ENCODE measurements around the gene CALML6.
"Not testable (repeated sequence)": the region's sequence is repeated elsewhere in the genome, so short reads cannot be mapped to it uniquely, and the experiment has no call there.

CALML6 gene

GRCh38 chr1:1926886-1927660, 12.0 kb downstream of the CALML6 start:
- no peak for DNase-seq

DNA sequence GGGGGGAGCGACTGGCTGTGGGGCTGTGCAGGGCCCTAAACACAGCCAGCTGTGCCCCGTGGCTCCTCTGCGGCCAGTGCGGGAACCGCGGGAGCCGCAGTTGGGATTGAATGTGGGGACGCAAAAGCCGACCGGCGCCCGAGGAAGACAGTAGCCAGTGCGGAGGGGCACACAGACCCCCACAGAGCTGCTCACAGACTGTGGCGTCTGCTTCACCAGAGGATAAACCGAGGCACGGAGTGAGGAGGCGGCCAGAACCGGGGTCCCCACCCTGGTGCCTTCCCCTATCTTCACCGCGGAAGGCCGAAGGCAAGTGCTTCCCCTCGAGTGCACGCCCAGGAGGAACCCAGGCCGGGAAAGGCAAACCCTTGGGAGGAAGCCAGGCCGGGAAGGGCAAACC, 12.7 kb downstream of the CALML6 start:
- no peak for DNase-seq

DNA sequence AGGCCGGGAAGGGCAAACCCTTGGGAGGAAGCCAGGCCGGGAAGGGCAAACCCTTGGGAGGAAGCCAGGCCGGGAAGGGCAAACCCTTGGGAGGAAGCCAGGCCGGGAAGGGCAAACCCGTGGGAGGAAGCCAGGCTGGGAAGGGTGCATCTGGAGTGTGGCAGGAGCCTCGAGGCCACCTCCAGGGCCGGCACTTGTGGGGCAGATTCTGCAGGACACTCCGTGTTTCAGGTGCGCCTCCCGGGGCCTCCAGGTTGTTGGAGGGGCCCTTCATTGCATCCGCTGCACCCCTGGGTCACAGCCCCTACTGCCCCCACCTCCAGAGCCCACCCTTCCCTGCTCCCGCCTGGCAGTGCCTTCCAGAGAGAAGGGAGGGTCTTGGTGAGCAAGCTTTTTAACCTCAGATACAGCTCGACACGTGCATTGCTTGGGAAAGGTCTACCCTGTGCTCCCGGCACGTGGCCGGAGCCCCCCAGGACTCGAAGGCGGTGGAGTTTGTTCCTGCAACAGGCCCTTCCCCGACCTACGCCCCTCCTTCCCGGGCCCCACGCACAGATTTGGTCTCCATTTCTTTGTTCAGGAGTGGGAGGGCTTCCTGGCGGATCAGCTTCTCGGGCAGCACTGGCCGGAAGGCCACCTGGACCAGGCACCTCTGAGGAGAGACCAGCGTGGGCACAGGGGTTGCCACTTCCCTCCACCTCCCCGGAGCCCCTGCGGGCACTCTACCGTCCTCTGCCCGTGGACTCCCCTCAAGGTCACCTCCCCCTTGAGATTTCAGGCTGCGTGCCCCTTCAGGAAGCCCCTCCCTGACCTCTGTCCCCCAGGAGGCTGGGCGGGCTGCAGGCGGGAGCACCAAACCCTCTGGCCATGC, 13.4 kb downstream of the CALML6 start:
- DNase-seq: no peak

DNA sequence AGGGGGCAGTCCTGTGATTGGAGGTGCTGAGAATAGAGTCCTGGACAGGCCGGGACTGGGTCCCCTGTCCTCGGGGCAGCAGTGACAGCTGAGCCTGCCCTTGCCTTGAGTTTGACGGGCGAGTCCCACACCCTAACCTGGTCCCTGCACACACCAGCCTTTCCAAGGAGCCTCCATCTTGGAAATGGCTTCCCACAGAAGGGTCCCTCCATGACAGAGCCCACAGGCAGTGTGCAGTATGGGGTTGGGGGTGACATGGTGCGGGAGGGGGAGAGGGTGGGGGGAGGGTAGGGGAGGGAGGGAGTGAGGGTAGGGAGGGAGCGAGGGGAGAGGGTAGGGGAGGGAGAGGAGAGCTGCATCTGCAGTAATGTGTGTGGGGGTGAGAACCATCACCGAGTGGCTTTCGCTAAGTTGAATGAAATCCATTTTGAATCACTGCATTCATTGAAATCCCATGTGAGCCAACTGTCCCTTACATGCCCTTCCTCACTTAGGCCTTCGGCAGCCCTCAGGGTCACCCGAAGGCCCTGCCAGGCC, 14.1 kb downstream of the CALML6 start:
- no peak for DNase-seq

GRCh38 chr1:1929639-1930545, 14.8 kb downstream of the CALML6 start:
- no peak for DNase-seq

GRCh38 chr1:1934848-1935247, 19.8 kb downstream of the CALML6 start:
- DNase-seq: not testable (repeated sequence)

DNA sequence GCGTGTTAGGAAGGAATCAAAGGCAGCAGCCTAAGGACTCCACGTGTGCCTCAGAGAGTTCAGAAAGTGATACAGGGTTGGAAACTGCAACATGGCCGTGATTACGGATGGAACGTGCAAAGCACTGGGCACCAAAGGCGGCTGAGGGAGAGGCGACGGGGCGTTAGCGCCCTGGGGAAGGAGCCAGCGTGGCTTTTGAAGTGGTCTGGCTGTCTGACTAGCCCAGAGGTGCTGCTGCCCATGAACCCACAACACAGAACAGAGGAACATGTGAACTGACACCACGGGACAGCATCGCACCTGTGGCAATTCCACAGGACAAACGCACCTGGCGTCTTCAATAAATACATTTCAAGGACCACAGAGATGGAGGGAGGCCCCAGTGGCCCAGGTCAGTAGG, 22.0 kb downstream of the CALML6 start:
- DNase-seq: no peak

DNA sequence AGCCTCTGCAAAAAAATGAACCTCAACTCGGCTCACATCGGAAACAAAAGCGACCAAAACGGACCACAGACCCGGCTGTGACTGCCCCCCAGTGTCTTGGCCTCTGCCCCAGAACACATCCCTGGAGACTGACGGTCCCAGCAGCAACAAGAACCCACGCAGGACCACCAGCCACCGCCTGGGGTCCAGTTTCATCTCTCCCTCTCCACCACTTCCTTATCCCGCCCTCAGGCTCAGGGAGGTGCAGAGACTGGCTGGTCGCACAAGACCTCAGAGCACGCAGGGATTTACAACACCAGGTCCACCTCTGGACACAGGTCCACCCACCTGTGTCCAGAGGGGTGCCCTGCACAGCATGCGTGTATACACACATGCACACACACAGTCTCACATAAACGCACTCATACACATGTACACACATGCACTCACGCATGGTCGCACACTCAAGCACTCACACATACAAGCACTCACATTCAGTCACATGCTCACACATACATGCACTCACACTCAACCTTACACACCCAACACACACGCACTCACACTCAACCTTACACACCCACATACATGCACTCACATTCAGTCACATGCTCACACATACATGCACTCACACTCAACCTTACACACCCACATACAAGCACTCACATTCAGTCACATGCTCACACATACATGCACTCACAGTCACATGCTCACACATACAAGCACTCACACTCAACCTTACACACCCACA, 22.7 kb downstream of the CALML6 start:
- DNase-seq: no peak

- DNase-seq: no peak
Observed at GRCh38 chr1:1938276-1938573, 23.2 kb downstream of the CALML6 start.

DNA sequence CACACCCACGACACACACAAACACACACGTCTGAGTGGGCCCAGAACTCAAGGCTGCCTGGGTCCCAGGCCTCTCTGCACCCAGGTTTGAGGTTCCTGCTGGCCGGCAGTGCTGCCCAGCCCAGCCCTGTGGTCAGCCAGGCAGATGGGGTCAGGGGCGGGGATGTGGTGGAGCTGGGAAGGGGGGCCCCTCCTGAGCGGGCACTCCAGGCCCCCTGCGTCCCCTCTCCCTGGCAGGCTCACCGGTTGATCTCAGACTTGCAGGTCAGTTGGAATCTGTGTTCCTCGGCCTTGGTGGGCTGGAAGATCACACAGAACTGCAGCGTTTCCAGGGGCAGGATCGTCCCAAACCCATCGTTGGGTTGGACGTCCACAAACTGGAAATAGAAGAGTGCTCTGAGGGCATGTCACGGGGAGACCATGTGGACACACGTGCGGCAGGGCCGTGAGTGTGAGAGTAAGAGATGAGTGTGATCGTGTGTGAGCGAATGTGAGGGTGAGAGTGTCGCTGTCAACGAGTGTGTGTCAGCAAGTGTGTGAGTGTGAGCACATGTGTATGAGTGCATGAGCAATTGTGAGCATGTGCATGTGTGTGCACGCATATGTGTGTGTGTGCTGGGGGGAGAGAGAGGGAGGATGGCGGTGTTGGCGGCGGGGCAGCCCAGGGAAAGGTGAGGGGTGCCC, 23.7 kb downstream of the CALML6 start:
- no peak for DNase-seq

GRCh38 chr1:1939296-1940122, 24.4 kb downstream of the CALML6 start:
- DNase-seq: no peak

DNA sequence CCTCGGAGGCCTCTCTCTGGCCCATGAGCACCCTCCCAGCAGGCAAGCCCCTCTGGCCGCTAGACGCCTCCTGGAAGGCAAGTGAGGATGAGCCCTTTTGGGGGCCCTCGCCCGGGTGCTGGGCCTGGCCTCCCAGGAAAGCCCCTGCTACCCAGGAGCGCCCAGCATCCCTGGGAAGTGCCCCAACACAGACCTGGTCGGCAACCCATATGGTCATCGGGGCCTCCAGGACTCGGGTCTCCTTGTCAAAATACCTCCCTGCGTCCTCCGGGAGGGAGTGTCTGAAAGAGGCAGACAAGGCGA, 25.0 kb downstream of the CALML6 start:
- DNase-seq: no peak

GRCh38 chr1:1941211-1941841, 26.3 kb downstream of the CALML6 start:
- no peak for DNase-seq

- DNase-seq: no peak
Observed at GRCh38 chr1:1941868-1942752, 27.1 kb downstream of the CALML6 start.

DNA sequence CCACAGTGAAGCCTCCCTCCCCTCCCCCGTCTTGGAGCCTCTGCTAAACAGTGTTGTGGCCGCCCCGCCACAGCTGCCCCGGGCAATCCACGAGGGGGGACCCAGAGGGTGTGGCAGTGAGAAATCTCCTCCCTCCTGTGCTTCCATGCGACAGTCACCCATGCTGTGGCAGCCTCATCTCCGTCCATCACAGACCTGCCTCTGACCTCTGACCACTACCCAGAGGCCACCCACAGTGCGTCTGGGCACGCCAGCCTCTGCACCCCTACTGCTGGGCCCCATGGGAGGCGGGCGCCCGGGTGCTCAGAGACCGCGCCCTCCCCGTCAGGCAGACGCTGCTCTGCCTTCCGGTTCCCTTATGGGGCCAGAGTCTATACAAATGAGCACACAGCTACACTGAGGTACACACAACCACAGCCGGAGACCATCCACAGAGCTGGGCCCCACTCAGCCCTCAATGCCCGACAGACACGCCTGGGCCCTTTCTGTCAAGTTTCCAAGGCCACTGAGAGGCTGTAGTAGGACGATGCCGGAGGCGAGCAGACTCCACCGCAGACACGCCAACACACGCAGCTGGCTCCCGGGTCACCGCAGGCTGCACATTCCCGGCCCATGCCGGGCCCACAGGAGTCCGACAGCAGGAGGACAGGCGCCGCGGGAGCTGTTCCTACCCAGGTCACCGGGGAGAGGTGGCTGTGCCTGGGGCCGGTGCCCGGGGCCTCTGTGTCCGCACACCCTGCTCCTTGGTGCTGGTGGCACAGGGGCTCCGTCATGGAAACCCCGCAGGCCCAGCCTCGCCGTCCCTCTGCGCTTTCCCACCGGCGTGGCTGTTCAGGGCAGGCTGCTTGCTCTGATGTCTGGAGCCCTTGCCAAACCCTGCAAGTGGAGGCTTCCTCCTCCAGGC, 27.9 kb downstream of the CALML6 start:
- DNase-seq: no peak

DNA sequence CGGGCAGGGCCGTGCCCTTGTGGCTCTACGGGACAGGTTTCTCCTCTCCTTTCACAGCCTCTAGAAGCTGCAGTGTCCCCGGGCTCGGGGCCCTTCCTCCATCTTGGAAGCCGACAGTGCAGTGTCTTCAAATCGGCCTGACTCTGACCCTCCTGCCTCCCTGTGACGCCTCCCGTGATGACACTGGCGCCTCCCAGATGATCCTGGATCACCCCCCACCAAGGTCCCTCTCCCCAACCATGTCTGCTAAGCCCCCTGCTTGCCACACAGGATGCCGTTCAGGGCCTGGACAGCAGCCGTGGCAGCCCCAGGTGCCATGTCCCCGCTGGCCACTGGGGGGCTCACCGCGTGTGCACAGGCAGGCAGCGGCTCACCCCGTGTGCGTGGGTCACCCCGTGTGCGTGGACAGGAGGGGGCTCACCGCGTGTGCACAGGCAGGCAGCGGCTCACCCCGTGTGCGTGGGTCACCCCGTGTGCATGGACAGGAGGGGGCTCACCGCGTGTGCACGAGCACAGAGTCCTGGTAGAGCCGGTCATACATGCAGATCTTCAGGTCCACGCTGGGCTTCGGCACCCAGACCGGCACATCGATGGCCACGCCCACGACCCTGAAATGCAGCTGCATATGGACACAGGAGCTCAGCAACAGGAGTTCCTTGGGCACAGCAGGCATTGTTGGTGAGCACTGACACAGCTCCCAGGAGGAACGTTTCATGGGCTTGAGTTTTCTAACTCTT, 28.9 kb downstream of the CALML6 start:
- peak; percentile 86 for DNase-seq

DNA sequence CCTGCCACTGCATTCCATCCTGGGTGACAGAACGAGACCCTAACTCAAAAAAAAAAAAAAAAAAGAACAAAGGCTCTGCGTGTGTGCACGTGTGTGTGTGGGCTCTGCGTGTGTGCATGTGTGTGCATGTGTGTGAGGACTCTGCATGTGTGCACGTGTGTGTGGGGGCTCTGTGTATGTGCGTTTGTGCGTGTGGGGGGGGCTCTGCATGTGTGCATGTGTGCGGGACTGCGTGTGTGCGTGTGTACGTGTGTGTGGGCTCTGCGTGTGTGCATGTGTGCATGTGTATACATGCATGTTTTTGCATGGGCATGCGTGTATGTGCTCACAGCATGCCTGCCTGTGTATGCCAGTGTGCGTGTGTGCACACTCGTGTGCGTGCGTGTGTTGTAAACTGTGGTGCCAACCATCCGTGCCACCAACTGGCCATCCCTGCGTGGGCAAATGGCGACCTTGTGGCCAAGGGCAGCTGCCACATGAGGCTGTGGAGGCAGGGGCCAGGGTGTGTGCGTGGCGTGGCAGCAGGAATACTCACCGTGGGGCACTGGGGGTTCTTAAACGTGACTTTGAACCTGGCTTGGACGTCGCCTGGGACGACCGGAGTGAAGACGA, 30.8 kb downstream of the CALML6 start:
- DNase-seq: no peak
